GM19238 (cell line): ENCODE measurements around the gene CEP97.

Experiments used
- DNase-seq: peaks from one replicate; pipeline ENCODE4 v3.0.0; 2011; ENCODE audit warnings: low spot score; ENCODE audit not compliant: insufficient read length

The CEP97 gene

GRCh38 chr3:101813817-101814440 is 89.5 kb downstream of the CEP97 start:
- DNase-seq: no peak

- DNase-seq: no peak
These were observed 90.4 kb downstream of the CEP97 start for GRCh38 chr3:101814835-101815234.

GRCh38 chr3:101816215-101817149 is 92.1 kb downstream of the CEP97 start:
- DNase-seq: no peak

GRCh38 chr3:101817992-101818391 is 93.6 kb downstream of the CEP97 start:
- no peak for DNase-seq

GRCh38 chr3:101819649-101820206 is 95.3 kb downstream of the CEP97 start:
- DNase-seq: no peak
